Large intestine (tissue), 3 donors: ENCODE measurements around the gene APAF1. TPM values are rescaled to one million over a fixed set of nuclear protein-coding genes. Genes with fewer than 3 reads are reported as not detected.
A peak's percentile ranks its signal among the peaks of the same experiment; 100 is the strongest.
"Not testable (repeated sequence)": the region's sequence is repeated elsewhere in the genome, so short reads cannot be mapped to it uniquely, and the experiment has no call there.

Experiments
- DNase-seq, 2 donors: peaks; one replicate each; pipeline versions ENCODE4 v3.0.0 to v3.0.0-alpha.2; 2013
- H3K27ac ChIP-seq: one replicate; pipeline ENCODE4 v1.5.1; 2013; ENCODE audit warnings: low read length
- H3K27me3 ChIP-seq: 2 replicates; pipeline ENCODE4 v1.6.1; 2013; ENCODE audit warnings: low read length; ENCODE audit not compliant: control insufficient read depth, insufficient read depth
- H3K36me3 ChIP-seq: 2 replicates; pipeline ENCODE4 v1.6.1; 2013; ENCODE audit warnings: low read length; ENCODE audit not compliant: control insufficient read depth, insufficient read depth
- H3K4me1 ChIP-seq: one replicate; pipeline ENCODE4 v1.6.1; 2013; ENCODE audit warnings: low read length; ENCODE audit not compliant: control insufficient read depth, insufficient read depth
- H3K4me3 ChIP-seq: one replicate; pipeline ENCODE4 v1.5.1; 2013; ENCODE audit warnings: low read length
- H3K9me3 ChIP-seq: one replicate; pipeline ENCODE4 v1.6.1; 2013; ENCODE audit warnings: mild to moderate bottlenecking, low read depth, low read length, moderate library complexity; ENCODE audit not compliant: control insufficient read depth
- WGBS: methylation state at CpG from one replicate; pipeline ENCODE4 v1.1.5; 2013; ENCODE audit warnings: low lambda C conversion rate; ENCODE audit not compliant: insufficient coverage; 5-methylcytosine and 5-hydroxymethylcytosine counted together
- polyA plus RNA-seq: library from polyadenylated mRNA; unstranded; fragments of 120-200 nt; gene quantifications from one replicate; pipeline ENCODE4 v1.2.1, GENCODE V29; 2013

The APAF1 gene
- polyA plus RNA-seq, 1 donor = 18.5 TPM

- DNase-seq = peak in 1 of 2 donors; percentile 40
- no CpG with 5 or more reads among the region's 5 CpGs for WGBS
- H3K27me3 ChIP-seq = no peaks in the 10 kb centered on the region
Observed at GRCh38 chr12:98754095-98754494, 109.0 kb downstream of the APAF1 start.

DNA sequence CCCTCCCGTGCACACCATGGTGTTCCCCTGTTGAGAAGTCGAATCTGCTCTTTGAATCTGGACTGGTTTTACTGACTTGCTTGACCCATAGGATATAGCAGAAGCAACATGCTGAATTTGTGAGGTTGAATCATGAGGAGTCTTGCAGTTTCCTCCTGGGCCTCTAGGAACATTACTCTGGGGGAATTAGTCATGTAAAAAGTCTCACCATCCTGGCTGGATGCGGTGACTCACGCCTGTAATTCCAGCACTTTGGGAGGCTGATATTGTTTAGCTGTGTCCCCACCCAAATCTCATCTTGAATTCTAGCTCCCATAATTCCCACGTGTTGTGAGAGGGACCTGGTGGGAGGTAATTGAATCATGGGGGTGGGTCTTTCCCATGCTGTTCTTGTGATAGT is 110.8 kb downstream of the APAF1 start:
- not testable (repeated sequence) for DNase-seq, H3K9me3 ChIP-seq, H3K36me3 ChIP-seq, H3K27me3 ChIP-seq, H3K4me3 ChIP-seq, H3K4me1 ChIP-seq, H3K27ac ChIP-seq
- WGBS = no CpG with 5 or more reads among the region's 5 CpGs

More at GRCh38 chr12:98754095-98754494, 109.0 kb downstream of the APAF1 start:
- Histone ChIP-seq H3K9me3 (no peaks in the 10 kb centered on the region), H3K27ac (no peak overlapping the region), H3K4me1 (no peaks in the 10 kb centered on the region), H3K4me3 (no peak overlapping the region), H3K36me3 (no peaks in the 10 kb centered on the region)

DNA sequence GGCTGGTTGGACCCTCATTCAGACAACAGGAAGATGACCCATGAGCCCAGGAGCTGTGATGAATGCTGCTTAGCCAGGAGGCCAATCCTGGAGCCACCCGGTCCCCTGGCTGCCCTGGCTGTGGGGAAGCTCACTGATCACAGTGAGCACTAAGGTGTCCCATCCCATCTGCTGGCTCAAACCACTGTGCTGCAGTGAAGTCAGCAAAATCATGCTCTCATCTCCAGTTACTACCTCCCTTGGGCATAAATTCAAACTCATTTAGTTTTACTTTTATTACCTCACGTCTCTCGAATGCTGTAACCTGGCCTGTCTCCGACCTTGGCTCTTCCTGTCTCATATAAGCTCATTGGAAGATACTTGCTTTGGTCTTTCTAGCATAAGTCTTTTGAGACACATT is 112.4 kb downstream of the APAF1 start:
- Histone ChIP-seq H3K4me1 (no peaks in the 10 kb centered on the region), H3K27ac (no peak overlapping the region), H3K27me3 (no peaks in the 10 kb centered on the region), H3K36me3 (no peaks in the 10 kb centered on the region), H3K4me3 (no peak overlapping the region), H3K9me3 (no peaks in the 10 kb centered on the region)
- DNase-seq = no peak
- WGBS = no CpG with 5 or more reads among the region's 4 CpGs

- DNase-seq = no peak
- H3K36me3 ChIP-seq = no peaks in the 10 kb centered on the region
- no CpG with 5 or more reads among the region's 3 CpGs for WGBS
Observed at GRCh38 chr12:98758331-98758730, 113.2 kb downstream of the APAF1 start.

GRCh38 chr12:98763656-98764055 is 118.6 kb downstream of the APAF1 start:
- no peaks in the 10 kb centered on the region for H3K4me1 ChIP-seq
- no peak for DNase-seq
- no peaks in the 10 kb centered on the region for H3K27me3 ChIP-seq
- WGBS = no CpG with 5 or more reads among the region's 4 CpGs
- no peak overlapping the region for H3K4me3 ChIP-seq
- no peak overlapping the region for H3K27ac ChIP-seq
- no peaks in the 10 kb centered on the region for H3K36me3 ChIP-seq
- no peaks in the 10 kb centered on the region for H3K9me3 ChIP-seq

More at GRCh38 chr12:98758331-98758730, 113.2 kb downstream of the APAF1 start:
- H3K4me3 ChIP-seq = no peak overlapping the region
- H3K27me3 ChIP-seq = no peaks in the 10 kb centered on the region
- no peaks in the 10 kb centered on the region for H3K4me1 ChIP-seq
- H3K9me3 ChIP-seq = no peaks in the 10 kb centered on the region
- no peak overlapping the region for H3K27ac ChIP-seq

- no peaks in the 10 kb centered on the region for H3K27me3 ChIP-seq
- H3K9me3 ChIP-seq = no peaks in the 10 kb centered on the region
- no peak overlapping the region for H3K4me3 ChIP-seq
- H3K4me1 ChIP-seq = no peaks in the 10 kb centered on the region
- no peak overlapping the region for H3K27ac ChIP-seq
- no CpG with 5 or more reads among the region's 9 CpGs for WGBS
- no peak for DNase-seq
- H3K36me3 ChIP-seq = no peaks in the 10 kb centered on the region
Observed at GRCh38 chr12:98767248-98767647, 122.2 kb downstream of the APAF1 start.

GRCh38 chr12:98769068-98769467 is 124.0 kb downstream of the APAF1 start:
- Histone ChIP-seq H3K4me3 (no peak overlapping the region), H3K27ac (no peak overlapping the region), H3K9me3 (no peaks in the 10 kb centered on the region), H3K36me3 (no peaks in the 10 kb centered on the region), H3K4me1 (no peaks in the 10 kb centered on the region), H3K27me3 (no peaks in the 10 kb centered on the region)
- no peak for DNase-seq

GRCh38 chr12:98770230-98770629 is 125.1 kb downstream of the APAF1 start:
- Histone ChIP-seq H3K27ac (no peak overlapping the region), H3K4me3 (no peak overlapping the region), H3K27me3 (no peaks in the 10 kb centered on the region), H3K36me3 (no peaks in the 10 kb centered on the region), H3K9me3 (no peaks in the 10 kb centered on the region), H3K4me1 (no peaks in the 10 kb centered on the region)
- 48% methylated on average over 4 of the region's 4 CpGs for WGBS
- no peak for DNase-seq

- Histone ChIP-seq H3K36me3 (no peaks in the 10 kb centered on the region), H3K4me3 (no peak overlapping the region), H3K27me3 (no peaks in the 10 kb centered on the region), H3K4me1 (no peaks in the 10 kb centered on the region), H3K27ac (no peak overlapping the region), H3K9me3 (no peaks in the 10 kb centered on the region)
- WGBS = 100% methylated on average over 1 of the region's 8 CpGs
- no peak for DNase-seq
Observed at GRCh38 chr12:98771811-98772752, 127.0 kb downstream of the APAF1 start.

DNA sequence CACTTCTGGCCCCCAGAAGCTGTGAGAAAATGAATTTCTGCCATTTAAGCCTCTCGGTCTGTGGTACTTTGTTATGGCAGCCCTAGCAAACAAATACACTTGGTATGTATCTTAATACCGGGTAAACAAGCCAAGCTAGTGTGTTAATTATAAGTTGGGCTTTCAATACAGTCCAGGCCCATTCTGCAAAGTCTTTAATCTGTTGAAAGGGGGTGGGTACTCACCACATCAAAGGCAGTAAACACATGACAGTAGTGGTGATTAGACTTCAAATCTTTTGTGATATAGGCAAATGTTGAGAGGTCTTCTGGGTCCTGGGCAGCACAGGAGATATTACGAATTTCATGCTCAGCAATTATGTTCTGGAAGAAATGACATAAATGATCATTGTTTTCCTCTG is 127.7 kb downstream of the APAF1 start:
- no peaks in the 10 kb centered on the region for H3K27me3 ChIP-seq
- no peak overlapping the region for H3K27ac ChIP-seq
- no peak overlapping the region for H3K4me3 ChIP-seq
- no peaks in the 10 kb centered on the region for H3K4me1 ChIP-seq
- no peaks in the 10 kb centered on the region for H3K36me3 ChIP-seq
- no peaks in the 10 kb centered on the region for H3K9me3 ChIP-seq
- no peak for DNase-seq
- no CpG with 5 or more reads among the region's 3 CpGs for whole genome bisulfite sequencing

GRCh38 chr12:98780261-98780660 is 135.2 kb downstream of the APAF1 start:
- no peak overlapping the region for H3K27ac ChIP-seq
- H3K9me3 ChIP-seq = no peaks in the 10 kb centered on the region
- DNase-seq = no peak
- no peak overlapping the region for H3K4me3 ChIP-seq
- no peaks in the 10 kb centered on the region for H3K36me3 ChIP-seq
- WGBS = 67% methylated on average over 1 of the region's 4 CpGs
- H3K27me3 ChIP-seq = no peaks in the 10 kb centered on the region
- no peaks in the 10 kb centered on the region for H3K4me1 ChIP-seq
